ENCODE results near the gene DGKQ. TPM values are rescaled to one million over a fixed set of nuclear protein-coding genes. Genes with fewer than 3 reads are reported as not detected.

Gene DGKQ
- total and polyA plus RNA-seq, 9 of the 15 experiments (the other 6 are each of a cell fraction or from before 2014, with no cell fraction given) = 0.17 to 22.0 (median 5.6) TPM

DNA sequence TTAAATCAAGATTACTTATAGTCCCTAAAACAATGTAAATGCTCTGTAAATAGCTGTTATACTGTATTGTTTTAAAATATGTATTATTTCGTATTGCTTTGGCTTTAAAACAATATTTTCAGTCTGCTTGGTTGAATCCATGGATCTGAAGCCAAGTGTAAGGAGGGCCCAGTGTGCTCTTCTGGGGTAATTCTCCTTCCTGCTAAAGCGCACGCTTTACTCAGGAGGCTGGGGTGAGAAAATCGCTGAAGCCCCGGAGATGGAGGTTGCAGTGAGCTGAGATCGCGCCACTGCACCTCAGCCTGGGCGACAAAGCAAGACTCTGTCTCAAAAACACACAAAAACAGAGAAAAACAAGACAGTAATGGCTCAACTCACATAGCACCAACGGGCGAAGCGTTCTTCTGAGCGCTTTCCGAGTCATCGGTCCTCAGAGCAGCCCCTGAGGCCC lies 13.1 kb upstream of the DGKQ start (continued):
- TF ChIP-seq JUND (IDR thresholded peaks at IDR 0.05; ENCODE audit: borderline replicate concordance, low read depth, low read length) (no peak), JUND (tag; IDR thresholded peaks at IDR 0.05; ENCODE audit: borderline replicate concordance, low read depth, low read length) (no peak), KLF1 (tag; IDR thresholded peaks at IDR 0.05) (no peak), NCOA2 (IDR thresholded peaks at IDR 0.05; ENCODE audit: partially characterized antibody in 2 of 2) (no peak), STAT5A (IDR thresholded peaks at IDR 0.05; ENCODE audit: borderline replicate concordance, low read length) (no peak), SMARCE1 (IDR thresholded peaks at IDR 0.05) (no peak; the same call in 1 of the 2 replicates), ATF7 (IDR thresholded peaks at IDR 0.05) (no peak), FOS (IDR thresholded peaks at IDR 0.05; ENCODE audit: extremely low read depth, insufficient read length) (no peak), XRCC5 (IDR thresholded peaks at IDR 0.05; ENCODE audit: low read depth, low read length) (no peak), MIER1 (IDR thresholded peaks at IDR 0.05; ENCODE audit: low read depth) (0 out of 2 replicates have a peak, but pooled peaks have one; percentile 31), NFE2L1 (tag; IDR thresholded peaks at IDR 0.05; ENCODE audit: borderline replicate concordance, low read depth) (no peak), ZNF717 (CRISPR knock-in tag; IDR thresholded peaks at IDR 0.05) (no peak), MEIS2 (IDR thresholded peaks at IDR 0.05; ENCODE audit: partially characterized antibody) (no peak), TAF1 (IDR thresholded peaks at IDR 0.05; ENCODE audit: control insufficient read depth, extremely low read depth, insufficient read depth, low read length, severe bottlenecking) (no peak)
- TF ChIP-seq, protein P1, sequence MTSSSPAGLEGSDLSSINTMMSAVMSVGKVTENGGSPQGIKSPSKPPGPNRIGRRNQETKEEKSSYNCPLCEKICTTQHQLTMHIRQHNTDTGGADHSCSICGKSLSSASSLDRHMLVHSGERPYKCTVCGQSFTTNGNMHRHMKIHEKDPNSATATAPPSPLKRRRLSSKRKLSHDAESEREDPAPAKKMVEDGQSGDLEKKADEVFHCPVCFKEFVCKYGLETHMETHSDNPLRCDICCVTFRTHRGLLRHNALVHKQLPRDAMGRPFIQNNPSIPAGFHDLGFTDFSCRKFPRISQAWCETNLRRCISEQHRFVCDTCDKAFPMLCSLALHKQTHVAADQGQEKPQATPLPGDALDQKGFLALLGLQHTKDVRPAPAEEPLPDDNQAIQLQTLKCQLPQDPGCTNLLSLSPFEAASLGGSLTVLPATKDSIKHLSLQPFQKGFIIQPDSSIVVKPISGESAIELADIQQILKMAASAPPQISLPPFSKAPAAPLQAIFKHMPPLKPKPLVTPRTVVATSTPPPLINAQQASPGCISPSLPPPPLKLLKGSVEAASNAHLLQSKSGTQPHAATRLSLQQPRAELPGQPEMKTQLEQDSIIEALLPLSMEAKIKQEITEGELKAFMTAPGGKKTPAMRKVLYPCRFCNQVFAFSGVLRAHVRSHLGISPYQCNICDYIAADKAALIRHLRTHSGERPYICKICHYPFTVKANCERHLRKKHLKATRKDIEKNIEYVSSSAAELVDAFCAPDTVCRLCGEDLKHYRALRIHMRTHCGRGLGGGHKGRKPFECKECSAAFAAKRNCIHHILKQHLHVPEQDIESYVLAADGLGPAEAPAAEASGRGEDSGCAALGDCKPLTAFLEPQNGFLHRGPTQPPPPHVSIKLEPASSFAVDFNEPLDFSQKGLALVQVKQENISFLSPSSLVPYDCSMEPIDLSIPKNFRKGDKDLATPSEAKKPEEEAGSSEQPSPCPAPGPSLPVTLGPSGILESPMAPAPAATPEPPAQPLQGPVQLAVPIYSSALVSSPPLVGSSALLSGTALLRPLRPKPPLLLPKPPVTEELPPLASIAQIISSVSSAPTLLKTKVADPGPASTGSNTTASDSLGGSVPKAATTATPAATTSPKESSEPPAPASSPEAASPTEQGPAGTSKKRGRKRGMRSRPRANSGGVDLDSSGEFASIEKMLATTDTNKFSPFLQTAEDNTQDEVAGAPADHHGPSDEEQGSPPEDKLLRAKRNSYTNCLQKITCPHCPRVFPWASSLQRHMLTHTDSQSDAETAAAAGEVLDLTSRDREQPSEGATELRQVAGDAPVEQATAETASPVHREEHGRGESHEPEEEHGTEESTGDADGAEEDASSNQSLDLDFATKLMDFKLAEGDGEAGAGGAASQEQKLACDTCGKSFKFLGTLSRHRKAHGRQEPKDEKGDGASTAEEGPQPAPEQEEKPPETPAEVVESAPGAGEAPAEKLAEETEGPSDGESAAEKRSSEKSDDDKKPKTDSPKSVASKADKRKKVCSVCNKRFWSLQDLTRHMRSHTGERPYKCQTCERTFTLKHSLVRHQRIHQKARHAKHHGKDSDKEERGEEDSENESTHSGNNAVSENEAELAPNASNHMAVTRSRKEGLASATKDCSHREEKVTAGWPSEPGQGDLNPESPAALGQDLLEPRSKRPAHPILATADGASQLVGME (CRISPR knock-in tag; IDR thresholded peaks at IDR 0.05) = no peak
- TF ChIP-seq, protein P2, sequence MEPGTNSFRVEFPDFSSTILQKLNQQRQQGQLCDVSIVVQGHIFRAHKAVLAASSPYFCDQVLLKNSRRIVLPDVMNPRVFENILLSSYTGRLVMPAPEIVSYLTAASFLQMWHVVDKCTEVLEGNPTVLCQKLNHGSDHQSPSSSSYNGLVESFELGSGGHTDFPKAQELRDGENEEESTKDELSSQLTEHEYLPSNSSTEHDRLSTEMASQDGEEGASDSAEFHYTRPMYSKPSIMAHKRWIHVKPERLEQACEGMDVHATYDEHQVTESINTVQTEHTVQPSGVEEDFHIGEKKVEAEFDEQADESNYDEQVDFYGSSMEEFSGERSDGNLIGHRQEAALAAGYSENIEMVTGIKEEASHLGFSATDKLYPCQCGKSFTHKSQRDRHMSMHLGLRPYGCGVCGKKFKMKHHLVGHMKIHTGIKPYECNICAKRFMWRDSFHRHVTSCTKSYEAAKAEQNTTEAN (CRISPR knock-in tag; IDR thresholded peaks at IDR 0.05) = no peak
- TF ChIP-seq, protein P3, sequence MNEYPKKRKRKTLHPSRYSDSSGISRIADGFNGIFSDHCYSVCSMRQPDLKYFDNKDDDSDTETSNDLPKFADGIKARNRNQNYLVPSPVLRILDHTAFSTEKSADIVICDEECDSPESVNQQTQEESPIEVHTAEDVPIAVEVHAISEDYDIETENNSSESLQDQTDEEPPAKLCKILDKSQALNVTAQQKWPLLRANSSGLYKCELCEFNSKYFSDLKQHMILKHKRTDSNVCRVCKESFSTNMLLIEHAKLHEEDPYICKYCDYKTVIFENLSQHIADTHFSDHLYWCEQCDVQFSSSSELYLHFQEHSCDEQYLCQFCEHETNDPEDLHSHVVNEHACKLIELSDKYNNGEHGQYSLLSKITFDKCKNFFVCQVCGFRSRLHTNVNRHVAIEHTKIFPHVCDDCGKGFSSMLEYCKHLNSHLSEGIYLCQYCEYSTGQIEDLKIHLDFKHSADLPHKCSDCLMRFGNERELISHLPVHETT (CRISPR knock-in tag; conservative IDR thresholded peaks at IDR 0.05 in 1 of 2, IDR thresholded peaks at IDR 0.05 in 1 of 2) = no peak
- TF ChIP-seq, protein P4, sequence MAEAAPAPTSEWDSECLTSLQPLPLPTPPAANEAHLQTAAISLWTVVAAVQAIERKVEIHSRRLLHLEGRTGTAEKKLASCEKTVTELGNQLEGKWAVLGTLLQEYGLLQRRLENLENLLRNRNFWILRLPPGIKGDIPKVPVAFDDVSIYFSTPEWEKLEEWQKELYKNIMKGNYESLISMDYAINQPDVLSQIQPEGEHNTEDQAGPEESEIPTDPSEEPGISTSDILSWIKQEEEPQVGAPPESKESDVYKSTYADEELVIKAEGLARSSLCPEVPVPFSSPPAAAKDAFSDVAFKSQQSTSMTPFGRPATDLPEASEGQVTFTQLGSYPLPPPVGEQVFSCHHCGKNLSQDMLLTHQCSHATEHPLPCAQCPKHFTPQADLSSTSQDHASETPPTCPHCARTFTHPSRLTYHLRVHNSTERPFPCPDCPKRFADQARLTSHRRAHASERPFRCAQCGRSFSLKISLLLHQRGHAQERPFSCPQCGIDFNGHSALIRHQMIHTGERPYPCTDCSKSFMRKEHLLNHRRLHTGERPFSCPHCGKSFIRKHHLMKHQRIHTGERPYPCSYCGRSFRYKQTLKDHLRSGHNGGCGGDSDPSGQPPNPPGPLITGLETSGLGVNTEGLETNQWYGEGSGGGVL (CRISPR knock-in tag; IDR thresholded peaks at IDR 0.05) = no peak
